Stromal cell of bone marrow (primary cell): ENCODE data around the gene TERB1.
A peak's percentile ranks its signal among the peaks of the same experiment; 100 is the strongest.

Experiments
- DNase-seq: peaks from one replicate; pipeline ENCODE4 v3.0.0-alpha.2; 2012; ENCODE audit warnings: low read depth

Gene TERB1

GRCh38 chr16:66705790-66706505, 95.4 kb downstream of the TERB1 start:
- peak; percentile 36 for DNase-seq
